Activated CD4-positive, alpha-beta T cell treated with anti-CD3 and anti-CD28 coated beads for 48 hours (primary cell): ENCODE results near the gene PPP2R2B.
A peak's percentile ranks its signal among the peaks of the same experiment; 100 is the strongest.

Experiments used
- DNase-seq: peaks from one replicate; pipeline ENCODE4 v3.0.0-alpha.2; 2020

The PPP2R2B gene

GRCh38 chr5:146695646-146696045 lies 182.9 kb downstream of the PPP2R2B start:
- DNase-seq, result no peak

DNA sequence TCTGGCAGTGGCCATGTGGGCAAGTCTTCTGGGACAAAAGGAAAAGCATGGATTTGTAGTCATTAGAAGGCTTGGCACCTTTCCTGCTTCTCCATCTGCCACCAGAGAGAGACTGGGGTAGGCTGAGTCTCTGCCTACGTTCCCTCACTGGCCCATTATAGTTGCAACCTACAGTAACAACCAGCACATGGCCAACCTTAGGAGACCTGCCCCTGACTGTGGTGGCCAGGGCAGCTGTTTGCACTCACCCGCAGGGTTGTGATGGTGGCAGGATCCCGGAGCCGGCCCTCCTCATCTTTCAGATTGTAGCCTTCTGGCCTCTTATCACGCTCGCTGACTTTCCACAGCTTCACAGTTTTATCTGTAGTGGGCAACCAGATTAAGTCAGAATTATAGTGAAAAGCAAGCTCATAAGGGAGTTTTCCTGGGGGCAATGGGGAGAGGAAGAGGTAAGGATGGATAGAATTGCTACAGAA lies 187.6 kb downstream of the PPP2R2B start:
- no peak for DNase-seq

GRCh38 chr5:146687630-146688029 lies 190.9 kb downstream of the PPP2R2B start:
- DNase-seq, result no peak

DNA sequence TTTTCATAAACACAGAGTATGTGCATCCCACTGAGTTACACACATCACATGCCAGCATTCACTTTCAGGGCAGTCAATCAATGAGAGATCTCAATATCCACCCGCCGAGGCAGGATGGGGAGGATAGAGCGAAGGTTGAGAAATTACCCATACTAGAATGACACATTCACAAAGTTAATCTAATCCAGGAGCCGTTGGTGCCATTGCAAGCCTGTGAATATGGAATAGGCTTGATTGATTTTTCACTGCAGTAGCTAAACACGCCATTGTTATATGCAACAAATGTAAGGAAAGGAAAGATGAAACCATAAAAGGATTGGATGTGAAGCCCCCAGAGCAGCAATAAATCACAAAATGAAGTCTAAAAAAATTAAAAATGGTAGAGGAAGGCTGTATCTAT lies 194.7 kb downstream of the PPP2R2B start:
- no peak for DNase-seq

DNA sequence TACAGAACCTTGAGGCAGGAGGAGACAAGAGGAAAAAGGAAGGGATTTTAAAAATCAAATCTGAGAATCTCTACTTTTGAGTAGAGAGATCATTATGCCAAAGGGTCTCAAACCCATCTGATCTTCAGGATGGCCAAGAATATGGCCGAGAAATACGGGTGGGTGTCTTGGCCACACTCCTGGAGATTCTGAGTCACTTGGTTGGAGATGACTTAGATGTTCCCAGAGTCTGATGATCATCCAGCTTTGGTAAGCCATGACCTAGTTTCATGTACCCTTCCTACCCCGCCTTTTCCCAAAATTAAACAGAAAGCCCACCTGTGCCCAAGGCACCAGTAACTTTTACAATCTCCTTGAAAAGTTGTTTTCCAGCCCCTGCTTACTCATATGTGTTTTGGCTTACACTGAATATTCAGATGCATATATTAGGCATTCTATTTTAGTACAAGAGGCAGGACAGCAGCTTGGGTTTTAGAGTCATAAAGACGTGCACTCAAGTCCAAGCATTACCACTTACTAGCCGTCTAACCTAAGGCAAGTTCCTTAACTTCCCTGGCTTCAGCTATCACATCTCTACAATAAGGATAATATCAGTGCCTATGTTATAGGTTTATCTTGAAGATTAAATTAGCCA lies 195.5 kb downstream of the PPP2R2B start:
- DNase-seq, result no peak

DNA sequence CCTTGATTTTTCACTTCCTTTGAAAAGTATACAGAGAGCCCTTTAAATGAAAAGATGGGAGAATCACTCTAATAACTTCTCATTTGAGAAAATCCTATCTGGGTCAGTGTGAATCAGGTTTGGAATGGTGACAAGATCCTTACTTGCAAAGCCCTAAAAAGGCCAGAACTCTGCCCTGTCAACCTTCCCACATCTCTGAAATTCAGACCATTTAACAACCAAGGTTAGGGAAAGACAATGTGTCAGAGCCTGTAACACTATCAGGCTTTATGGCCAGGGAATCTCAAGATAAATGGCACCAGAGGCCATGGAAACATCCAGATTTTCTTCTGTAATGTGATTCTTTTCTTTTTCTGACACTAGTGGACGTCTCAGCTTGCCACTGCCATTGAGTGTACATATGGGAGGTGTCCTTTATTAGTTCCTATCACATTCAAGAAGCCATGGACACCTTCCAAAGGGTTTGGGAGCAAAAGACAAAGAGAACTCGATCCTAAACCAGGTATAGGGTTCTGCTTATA lies 196.9 kb downstream of the PPP2R2B start:
- DNase-seq, result no peak

GRCh38 chr5:146680846-146681584 lies 197.5 kb downstream of the PPP2R2B start:
- DNase-seq, result no peak

- DNase-seq, result no peak
These were observed 202.9 kb downstream of the PPP2R2B start for GRCh38 chr5:146675636-146676035.

DNA sequence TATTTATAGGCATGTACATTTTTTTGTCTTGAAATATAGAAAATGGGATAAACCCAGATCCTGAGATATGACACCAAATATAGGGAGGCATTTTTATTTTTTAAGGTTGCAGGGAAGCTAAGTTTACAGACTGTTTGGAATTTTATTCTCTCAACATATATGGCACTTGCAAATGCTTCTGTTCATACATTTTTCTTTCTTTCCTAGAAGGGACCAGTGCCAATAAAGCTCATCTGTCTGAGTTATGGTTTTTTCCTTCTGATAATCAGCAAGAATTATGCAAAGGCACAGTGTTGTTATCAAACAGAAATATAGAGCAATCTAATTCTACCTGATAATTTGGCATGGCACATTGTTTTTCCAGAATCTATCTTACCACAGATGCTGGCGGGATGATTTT lies 205.7 kb downstream of the PPP2R2B start:
- no peak for DNase-seq

DNA sequence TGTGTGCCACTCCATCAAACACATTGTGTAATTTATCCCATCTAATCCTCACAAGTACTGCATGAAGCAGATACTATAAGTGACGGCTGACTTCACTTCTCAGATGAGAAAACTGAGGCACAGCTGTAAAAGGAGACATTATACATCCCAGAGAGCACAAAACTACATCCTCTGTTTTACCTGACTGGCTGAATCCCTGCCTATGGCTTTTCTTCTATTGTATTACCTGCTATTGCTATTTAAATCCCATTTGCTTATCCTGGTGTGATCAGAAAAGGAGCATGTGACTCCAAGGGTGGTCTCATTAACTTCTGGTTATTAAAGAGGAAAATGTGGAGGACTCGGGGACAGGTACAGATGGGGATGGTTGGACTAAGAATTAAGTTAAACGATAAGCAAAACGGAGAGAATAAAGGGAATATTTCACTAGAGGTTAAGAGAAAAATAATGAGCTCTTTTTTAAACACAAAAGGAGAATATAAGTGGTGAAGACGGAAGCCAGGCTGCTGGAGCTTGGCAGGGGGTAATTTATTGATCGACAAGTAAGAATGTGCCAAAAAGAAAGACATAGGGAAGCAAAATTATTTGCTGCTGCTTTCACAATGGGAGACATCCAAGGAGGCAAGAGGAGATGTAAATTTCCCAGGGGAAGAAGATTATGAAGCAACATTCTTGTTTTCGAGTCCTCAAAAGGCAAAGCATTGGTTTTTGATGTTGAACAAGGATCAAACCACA lies 206.8 kb downstream of the PPP2R2B start:
- no peak for DNase-seq

- DNase-seq, result no peak
These were observed 208.9 kb downstream of the PPP2R2B start for GRCh38 chr5:146669656-146670055.

GRCh38 chr5:146667633-146668272 lies 210.8 kb downstream of the PPP2R2B start:
- no peak for DNase-seq

DNA sequence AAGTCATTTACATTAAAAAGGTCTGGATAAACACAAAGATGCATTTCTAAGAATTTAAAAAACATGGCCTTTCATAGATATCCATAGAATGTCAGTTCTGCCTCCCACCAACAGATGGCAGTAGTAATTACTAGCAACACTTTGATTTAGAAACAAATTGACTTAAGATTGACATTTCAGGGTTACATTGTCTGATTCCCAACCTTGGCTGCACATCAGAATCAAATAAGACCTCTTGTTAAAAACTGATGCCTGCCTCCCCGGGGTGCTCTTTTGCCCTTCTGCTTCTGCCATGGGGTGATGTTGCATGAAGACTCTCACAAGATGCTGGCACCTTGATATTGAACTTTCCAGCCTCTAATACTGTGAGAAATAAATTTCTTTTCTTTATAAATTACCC lies 216.3 kb downstream of the PPP2R2B start:
- DNase-seq, result peak; percentile 25

- DNase-seq, result no peak
These were observed 218.1 kb downstream of the PPP2R2B start for GRCh38 chr5:146660376-146660960.

- DNase-seq, result no peak
These were observed 218.6 kb downstream of the PPP2R2B start for GRCh38 chr5:146659961-146660360.

DNA sequence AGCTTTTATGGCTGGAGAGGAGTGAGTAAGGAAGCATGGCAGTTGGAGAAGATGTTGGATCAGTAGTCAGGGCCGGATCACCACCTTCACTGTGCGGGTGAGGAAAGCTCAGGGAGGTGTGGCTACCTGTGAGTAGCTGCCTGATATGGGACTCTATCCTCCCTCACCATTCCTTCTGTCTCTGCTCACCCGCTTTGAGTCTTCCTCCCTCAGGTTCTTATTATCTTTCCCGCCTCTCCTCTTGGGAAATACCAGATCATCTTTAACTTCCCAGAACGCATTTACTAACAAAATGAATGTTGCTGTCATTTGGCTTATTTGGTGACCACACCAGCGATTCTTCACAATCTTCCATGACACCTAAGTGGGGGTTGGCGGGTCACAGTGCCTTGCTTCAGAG lies 221.9 kb downstream of the PPP2R2B start:
- no peak for DNase-seq

DNA sequence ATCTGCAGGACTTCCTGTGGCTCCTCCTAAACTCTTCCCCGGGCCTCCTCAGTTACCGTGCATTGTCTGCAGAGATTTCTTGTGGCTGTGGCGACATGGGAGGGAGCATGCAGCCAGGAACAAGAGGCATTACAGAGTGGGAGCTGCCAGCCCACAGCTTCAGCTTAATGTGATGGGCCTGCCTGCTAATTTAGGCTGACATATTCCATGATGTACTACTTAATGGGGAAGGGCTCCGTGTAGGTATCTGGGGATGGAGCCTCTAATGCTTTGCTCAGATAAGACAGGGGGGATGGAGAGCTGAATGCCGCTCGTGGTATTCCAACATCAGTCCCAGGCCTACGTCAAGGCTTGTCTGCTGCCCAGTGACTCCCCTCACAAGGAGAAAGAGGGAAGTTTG lies 225.0 kb downstream of the PPP2R2B start:
- no peak for DNase-seq

GRCh38 chr5:146652547-146652946 lies 226.0 kb downstream of the PPP2R2B start:
- no peak for DNase-seq

DNA sequence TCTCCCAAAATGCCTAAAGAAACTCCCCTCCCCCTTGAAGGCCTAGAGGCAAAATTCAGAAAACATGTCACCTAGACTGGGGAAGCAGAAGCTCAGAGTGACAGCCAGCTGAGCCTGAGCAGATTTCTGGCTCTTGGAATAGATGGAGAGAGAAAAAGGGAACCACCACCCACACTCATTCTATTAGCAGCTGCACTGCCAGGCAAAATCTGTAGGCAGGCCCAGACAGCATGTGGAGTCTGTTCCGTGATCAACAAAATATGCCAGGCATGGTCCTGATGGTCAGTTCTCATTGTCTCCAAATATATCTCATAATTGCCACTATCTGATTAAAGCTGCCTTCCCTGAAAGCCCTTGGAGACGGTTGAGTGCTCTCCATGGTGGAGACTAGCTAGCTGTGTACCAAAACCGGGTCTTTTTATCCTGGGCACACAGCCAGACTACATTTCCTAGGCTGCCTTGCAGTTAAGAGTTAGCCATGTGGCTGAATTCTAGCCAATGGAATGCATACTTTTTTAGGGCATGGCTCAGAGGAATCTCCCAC lies 230.8 kb downstream of the PPP2R2B start:
- DNase-seq, result no peak

DNA sequence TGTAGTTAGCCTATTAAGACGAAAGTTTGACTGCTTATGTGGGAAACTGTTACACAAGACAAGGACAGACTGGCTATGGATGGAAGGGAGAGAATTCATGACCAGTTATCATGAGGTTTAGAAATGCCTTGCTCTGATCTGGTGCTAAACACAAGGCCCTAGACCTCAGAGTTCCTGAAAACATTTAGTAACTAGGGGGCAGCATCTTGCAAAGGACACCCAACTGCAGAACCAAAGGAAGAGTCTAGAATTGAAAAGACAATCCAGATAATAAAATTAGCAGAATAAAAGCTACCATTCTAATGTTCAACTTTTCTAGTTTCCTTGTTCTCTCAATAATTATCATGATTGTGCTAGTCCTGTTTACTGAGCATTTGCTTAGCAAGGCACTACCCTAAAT lies 232.1 kb downstream of the PPP2R2B start:
- no peak for DNase-seq

GRCh38 chr5:146645342-146645741 lies 233.2 kb downstream of the PPP2R2B start:
- no peak for DNase-seq

DNA sequence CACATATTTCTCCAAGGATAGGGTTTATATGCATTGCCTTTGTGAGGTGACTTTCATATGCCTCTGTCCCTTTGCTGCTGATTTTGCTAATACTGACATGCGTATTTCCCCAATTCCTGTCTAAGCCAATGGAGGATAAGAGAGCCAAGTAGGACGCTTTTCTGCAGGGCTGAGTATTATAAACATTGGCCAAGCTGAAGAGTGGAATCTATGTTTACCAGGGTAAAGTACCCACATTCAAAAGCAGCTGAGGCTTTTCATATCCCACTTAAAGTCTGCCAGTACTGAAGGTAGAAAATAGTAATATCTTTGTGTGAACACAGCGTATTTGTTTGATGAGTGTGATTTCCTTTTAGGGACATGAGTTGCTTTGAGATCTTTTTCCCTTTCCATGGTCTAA lies 233.7 kb downstream of the PPP2R2B start:
- no peak for DNase-seq

GRCh38 chr5:146643776-146644175 lies 234.8 kb downstream of the PPP2R2B start:
- no peak for DNase-seq
